Neural progenitor cell (in vitro differentiated cells): Measurements from ENCODE around the gene ADAMTS12. TPM values are rescaled to one million over a fixed set of nuclear protein-coding genes. Genes with fewer than 3 reads are reported as not detected.

Experiments used
- DNase-seq: peaks from one replicate; pipeline ENCODE4 v3.0.0-alpha.2; 2016; ENCODE audit warnings: low spot score
- H2AFZ ChIP-seq: fragments of 200-600 bp; sonication (generic); replicated peaks from 2 replicates; pipeline ENCODE4 v1.6.1; 2016; ENCODE audit warnings: antibody characterized with exemption
- H3F3A ChIP-seq: fragments of 200-600 bp; sonication (generic); 2 replicates; pipeline ENCODE4 v1.6.1; 2016; ENCODE audit warnings: antibody characterized with exemption, low read depth
- H3K27ac ChIP-seq: fragments of 200-600 bp; sonication (generic); 2 replicates; pipeline ENCODE4 v1.5.1; 2016; ENCODE audit warnings: mild to moderate bottlenecking
- H3K27me3 ChIP-seq: fragments of 200-600 bp; sonication (generic); 2 replicates; pipeline ENCODE4 v1.6.1; 2016; ENCODE audit warnings: mild to moderate bottlenecking, moderate library complexity
- H3K36me3 ChIP-seq: fragments of 200-600 bp; sonication (generic); 2 replicates; pipeline ENCODE4 v1.5.1; 2016
- H3K4me1 ChIP-seq: fragments of 200-600 bp; sonication (generic); 2 replicates; pipeline ENCODE4 v1.6.1; 2016; ENCODE audit warnings: mixed run types
- H3K4me2 ChIP-seq: fragments of 200-600 bp; sonication (generic); 2 replicates; pipeline ENCODE4 v1.6.1; 2016
- H3K4me3 ChIP-seq: fragments of 200-600 bp; sonication (generic); 2 replicates; pipeline ENCODE4 v1.5.1; 2016
- H3K79me2 ChIP-seq: fragments of 200-600 bp; sonication (generic); 2 replicates; pipeline ENCODE4 v1.6.1; 2016; ENCODE audit warnings: low read depth
- H3K9ac ChIP-seq: fragments of 200-600 bp; sonication (generic); 2 replicates; pipeline ENCODE4 v1.6.1; 2016
- H3K9me3 ChIP-seq: fragments of 200-600 bp; sonication (generic); 2 replicates; pipeline ENCODE4 v1.5.1; 2016; ENCODE audit warnings: low read depth
- H4K20me1 ChIP-seq: fragments of 200-600 bp; sonication (generic); 2 replicates; pipeline ENCODE4 v1.6.1; 2016; ENCODE audit warnings: low read depth
- H3K27ac Mint-ChIP-seq: 3 replicates; pipeline ENCODE4 v1.8.0; 2021; ENCODE audit warnings: mixed read lengths
- H3K27me3 Mint-ChIP-seq: 2 replicates; pipeline ENCODE4 v1.8.0; 2022; ENCODE audit warnings: low read depth, mild to moderate bottlenecking, inconsistent platforms, moderate library complexity, mixed read lengths; ENCODE audit not compliant: insufficient read depth
- H3K36me3 Mint-ChIP-seq: 3 replicates; pipeline ENCODE4 v1.8.0; 2021; ENCODE audit warnings: mixed read lengths
- H3K4me1 Mint-ChIP-seq: 3 replicates; pipeline ENCODE4 v1.8.0; 2021; ENCODE audit warnings: mixed read lengths
- H3K4me3 Mint-ChIP-seq: 3 replicates; pipeline ENCODE4 v1.8.0; 2021; ENCODE audit warnings: mild to moderate bottlenecking, moderate library complexity, mixed read lengths
- H3K9me3 Mint-ChIP-seq: 3 replicates; pipeline ENCODE4 v1.8.0; 2020; ENCODE audit warnings: mixed read lengths
- CTCF ChIP-seq: fragments of 200-600 bp; sonication (generic); IDR thresholded peaks from 2 replicates; pipeline ENCODE4 v1.5.1; 2017; ENCODE audit warnings: antibody characterized with exemption, mild to moderate bottlenecking
- EZH2 ChIP-seq: fragments of 200-600 bp; sonication (generic); IDR thresholded peaks from 2 replicates; pipeline ENCODE4 v1.6.1; 2017; ENCODE audit warnings: antibody characterized with exemption, mild to moderate bottlenecking, moderate library complexity
- EZH2phosphoT487 ChIP-seq: fragments of 200-600 bp; sonication (generic); IDR thresholded peaks from 2 replicates; pipeline ENCODE4 v1.6.1; 2017; ENCODE audit warnings: antibody characterized with exemption
- total RNA-seq: library from RNA; depleted of rRNA; stranded (reverse); fragments of >200 nt; gene quantifications from 2 replicates; pipeline ENCODE4 v1.2.3, GENCODE V29; 2015; ENCODE audit warnings: low replicate concordance

The ADAMTS12 gene
- total RNA-seq, 1 donor from 2014 or later: 15.6 TPM

DNA sequence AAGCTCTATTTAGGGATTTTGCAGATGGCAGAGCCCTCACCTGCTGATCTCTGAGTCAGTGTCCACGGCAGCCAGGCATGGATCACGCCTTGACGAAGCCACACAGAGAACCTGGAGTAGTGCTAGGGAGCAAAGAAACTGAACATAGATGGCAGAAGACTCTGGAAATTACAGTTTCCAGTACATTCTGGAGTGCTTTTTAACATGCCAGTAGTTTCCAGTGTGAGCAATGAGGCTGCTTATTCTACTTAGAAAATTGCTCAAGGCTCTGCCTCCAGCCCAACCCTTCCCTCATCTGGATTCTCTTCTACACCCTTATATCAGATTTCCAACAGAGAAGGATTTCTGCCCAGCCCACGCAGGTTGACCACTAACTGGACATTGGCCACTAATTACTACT is 203.3 kb downstream of the ADAMTS12 start:
- H3K36me3 ChIP-seq: no peaks in the 10 kb centered on the region

DNA sequence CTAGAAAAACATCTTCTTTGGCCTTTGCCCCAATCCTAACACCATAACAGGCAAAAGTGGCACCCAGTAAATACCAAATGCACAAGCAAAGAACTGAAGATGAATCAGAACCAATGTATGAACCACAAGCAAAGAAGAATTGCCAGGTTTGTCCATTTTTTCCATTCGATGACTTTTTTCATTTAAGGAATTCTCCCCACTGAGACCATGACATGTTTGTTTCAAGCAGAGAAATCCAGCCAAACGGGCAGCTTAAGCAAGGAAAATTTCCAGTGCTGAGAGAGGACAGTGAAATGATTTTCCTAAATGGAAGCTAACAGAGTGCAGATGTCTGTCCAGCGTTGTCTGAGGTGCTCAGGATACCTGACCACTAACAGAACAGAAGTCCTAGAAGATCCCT is 203.7 kb downstream of the ADAMTS12 start:
- no peak overlapping the region for H3K4me3 Mint-ChIP-seq
- TF ChIP-seq CTCF: no peak
- TF ChIP-seq EZH2phosphoT487: no peak
- TF ChIP-seq EZH2: no peak
- Histone ChIP-seq H2AFZ (no peak overlapping the region), H3K79me2 (no peaks in the 10 kb centered on the region), H3K9me3 (no peaks in the 10 kb centered on the region), H3K4me1 (peaks cover 9% of the 10 kb centered on the region), H4K20me1 (no peaks in the 10 kb centered on the region), H3K4me3 (no peak overlapping the region), H3K36me3 (no peaks in the 10 kb centered on the region), H3K9ac (no peak overlapping the region), H3K4me2 (no peak overlapping the region), H3K27me3 (no peaks in the 10 kb centered on the region), H3F3A (no peaks in the 10 kb centered on the region), H3K27ac (no peak overlapping the region)
- DNase-seq: no peak
- H3K9me3 Mint-ChIP-seq: peaks cover 8% of the 10 kb centered on the region
- peaks cover 7% of the 10 kb centered on the region for H3K36me3 Mint-ChIP-seq
- H3K4me1 Mint-ChIP-seq: peaks cover 19% of the 10 kb centered on the region
- no peaks in the 10 kb centered on the region for H3K27me3 Mint-ChIP-seq
- H3K27ac Mint-ChIP-seq: no peak overlapping the region

More for the DNA sequence above, 203.3 kb downstream of the ADAMTS12 start:
- peaks cover 10% of the 10 kb centered on the region for H3K9me3 Mint-ChIP-seq
- Histone ChIP-seq H3K27me3 (no peaks in the 10 kb centered on the region), H3K27ac (no peak overlapping the region), H3K9me3 (no peaks in the 10 kb centered on the region), H3K4me1 (peaks cover 9% of the 10 kb centered on the region), H4K20me1 (no peaks in the 10 kb centered on the region), H2AFZ (no peak overlapping the region), H3K4me3 (no peak overlapping the region), H3F3A (no peaks in the 10 kb centered on the region), H3K9ac (no peak overlapping the region), H3K4me2 (no peak overlapping the region), H3K79me2 (no peaks in the 10 kb centered on the region)
- no peaks in the 10 kb centered on the region for H3K27me3 Mint-ChIP-seq
- H3K36me3 Mint-ChIP-seq: peaks cover 7% of the 10 kb centered on the region
- no peak overlapping the region for H3K4me3 Mint-ChIP-seq
- H3K27ac Mint-ChIP-seq: no peak overlapping the region
- H3K4me1 Mint-ChIP-seq: peaks cover 19% of the 10 kb centered on the region
- DNase-seq: no peak
- TF ChIP-seq EZH2 (no peak), CTCF (no peak), EZH2phosphoT487 (no peak)

GRCh38 chr5:33685873-33686755 is 205.7 kb downstream of the ADAMTS12 start:
- no peaks in the 10 kb centered on the region for H4K20me1 ChIP-seq
- peak; percentile 32 for DNase-seq
- H3K27ac ChIP-seq: no peak overlapping the region
- Mint-ChIP-seq H3K27ac (no peak overlapping the region), H3K27me3 (no peaks in the 10 kb centered on the region), H3K4me1 (peaks cover 19% of the 10 kb centered on the region), H3K36me3 (peaks cover 3% of the 10 kb centered on the region), H3K9me3 (no peaks in the 10 kb centered on the region), H3K4me3 (no peak overlapping the region)
- H3K4me1 ChIP-seq: peaks cover 9% of the 10 kb centered on the region
- peak overlapping the region; percentile 18 for H3K4me2 ChIP-seq
- H3K27me3 ChIP-seq: no peaks in the 10 kb centered on the region
- TF ChIP-seq CTCF: no peak
- H3K36me3 ChIP-seq: no peaks in the 10 kb centered on the region
- H2AFZ ChIP-seq: no peak overlapping the region
- no peaks in the 10 kb centered on the region for H3K79me2 ChIP-seq
- H3K9ac ChIP-seq: no peak overlapping the region
- no peaks in the 10 kb centered on the region for H3K9me3 ChIP-seq
- no peak overlapping the region for H3K4me3 ChIP-seq
- no peaks in the 10 kb centered on the region for H3F3A ChIP-seq
